Measurements from ENCODE around the gene TERT. TPM values are rescaled to one million over a fixed set of nuclear protein-coding genes. Genes with fewer than 3 reads are reported as not detected.

The TERT gene
- total and polyA plus RNA-seq, 2 experiments from 2014 or later: not detected

DNA sequence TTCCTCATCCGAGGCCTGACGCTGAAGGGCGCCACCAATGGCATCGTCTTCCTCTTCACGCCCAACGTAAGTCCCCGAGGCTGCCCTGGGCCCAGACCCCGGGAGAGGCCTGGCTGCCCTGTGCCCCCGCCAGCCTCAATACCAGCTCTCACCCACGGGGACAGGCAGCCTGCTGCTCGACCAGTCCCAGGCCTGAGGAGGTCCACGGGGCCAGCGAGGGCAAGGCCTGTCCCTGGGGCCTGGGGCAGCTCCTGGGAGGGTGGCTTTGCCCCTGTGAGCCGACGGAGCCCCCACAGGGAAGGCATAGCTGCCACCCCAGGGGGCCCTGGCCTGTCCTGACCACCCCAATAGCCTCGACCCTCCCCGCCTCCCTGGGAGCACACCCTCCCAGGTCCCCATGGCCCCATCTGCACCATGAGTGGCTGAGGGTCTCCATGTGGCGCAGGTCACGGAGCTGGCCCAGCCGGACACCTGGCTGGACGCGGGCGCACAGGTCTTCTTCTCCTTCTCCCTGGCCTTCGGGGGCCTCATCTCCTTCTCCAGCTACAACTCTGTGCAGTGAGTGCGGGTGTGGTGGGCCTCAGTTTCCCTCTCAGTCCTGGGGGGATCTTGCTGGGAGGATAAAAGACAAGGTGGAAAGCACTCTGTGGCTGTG, 81.2 kb downstream of the TERT start:
- in situ Hi-C loops (cut with MboI): no loop called here
- no peaks in the 10 kb centered on the region for H3K79me2 ChIP-seq (ENCODE audit: insufficient read depth)
- H3K36me3 ChIP-seq (ENCODE audit: low read depth): no peaks in the 10 kb centered on the region
- no peak for DNase-seq
- 80 to 81% methylated on average over 24 to 25 of the region's 25 CpGs for WGBS, 2 experiments (ENCODE audit: low coverage in 1 of 2, low lambda C conversion rate in 2 of 2, missing lambda C conversion rate in 2 of 2)
- no peaks in the 10 kb centered on the region for H3K9me2 ChIP-seq (ENCODE audit: insufficient read depth)
- no peak overlapping the region for H3K4me3 ChIP-seq
- no peaks in the 10 kb centered on the region for H3K27me3 ChIP-seq (replicated peaks; ENCODE audit: insufficient read depth)
- H3F3A ChIP-seq (ENCODE audit: insufficient read depth): no peaks in the 10 kb centered on the region
- H3K9me3 ChIP-seq (ENCODE audit: low read depth): no peaks in the 10 kb centered on the region
- no peak overlapping the region for H3K4me2 ChIP-seq (ENCODE audit: unreplicated experiment)
- TF ChIP-seq EZH2phosphoT487 (IDR thresholded peaks at IDR 0.05; ENCODE audit: insufficient read depth, low read depth) (no peak), EZH2 (IDR thresholded peaks at IDR 0.05; ENCODE audit: insufficient read depth, poor library complexity, severe bottlenecking) (no peak)
- no peaks in the 10 kb centered on the region for H4K20me1 ChIP-seq (ENCODE audit: insufficient read depth)
- H2AFZ ChIP-seq: no peak overlapping the region
- no peak overlapping the region for H3K27ac ChIP-seq
- no peak overlapping the region for H3K9ac ChIP-seq
- no peaks in the 10 kb centered on the region for H3K4me1 ChIP-seq (ENCODE audit: insufficient read depth)

DNA sequence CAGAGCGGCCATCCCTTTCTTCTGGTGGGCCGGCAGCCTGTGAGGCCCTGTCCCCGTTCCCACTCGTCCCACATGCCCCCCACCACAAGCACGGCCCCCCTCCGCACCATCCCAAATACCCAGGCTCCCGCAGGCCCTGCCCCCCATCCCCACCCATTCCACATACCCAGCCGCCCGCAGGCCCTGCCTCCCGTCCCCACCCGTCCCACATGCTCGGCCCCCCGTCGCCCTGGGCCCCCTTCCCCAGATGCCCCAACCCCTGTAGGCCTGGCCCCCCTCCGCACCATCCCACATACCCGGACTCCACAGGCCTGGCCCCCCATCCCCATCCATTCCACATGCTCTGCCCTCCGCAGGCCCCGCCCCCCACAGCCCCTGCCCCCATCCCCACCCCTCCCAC, 82.0 kb downstream of the TERT start:
- no peaks in the 10 kb centered on the region for H3K27me3 ChIP-seq (replicated peaks; ENCODE audit: insufficient read depth)
- WGBS, 2 experiments (ENCODE audit: low coverage in 1 of 2, low lambda C conversion rate in 2 of 2, missing lambda C conversion rate in 2 of 2): 75 to 78% methylated on average over 4 to 18 of the region's 18 CpGs
- H3K9me3 ChIP-seq (ENCODE audit: low read depth): no peaks in the 10 kb centered on the region
- H3K79me2 ChIP-seq (ENCODE audit: insufficient read depth): no peaks in the 10 kb centered on the region
- H3K9ac ChIP-seq: no peak overlapping the region
- no peaks in the 10 kb centered on the region for H3K4me1 ChIP-seq (ENCODE audit: insufficient read depth)
- H3K4me2 ChIP-seq (ENCODE audit: unreplicated experiment): no peak overlapping the region
- TF ChIP-seq EZH2phosphoT487 (IDR thresholded peaks at IDR 0.05; ENCODE audit: insufficient read depth, low read depth) (no peak), EZH2 (IDR thresholded peaks at IDR 0.05; ENCODE audit: insufficient read depth, poor library complexity, severe bottlenecking) (no peak)
- H3K36me3 ChIP-seq (ENCODE audit: low read depth): no peaks in the 10 kb centered on the region
- H3K9me2 ChIP-seq (ENCODE audit: insufficient read depth): no peaks in the 10 kb centered on the region
- H4K20me1 ChIP-seq (ENCODE audit: insufficient read depth): no peaks in the 10 kb centered on the region
- DNase-seq: no peak
- in situ Hi-C loops (cut with MboI): no loop called here
- no peak overlapping the region for H2AFZ ChIP-seq
- H3K4me3 ChIP-seq: no peak overlapping the region
- no peak overlapping the region for H3K27ac ChIP-seq
- no peaks in the 10 kb centered on the region for H3F3A ChIP-seq (ENCODE audit: insufficient read depth)

DNA sequence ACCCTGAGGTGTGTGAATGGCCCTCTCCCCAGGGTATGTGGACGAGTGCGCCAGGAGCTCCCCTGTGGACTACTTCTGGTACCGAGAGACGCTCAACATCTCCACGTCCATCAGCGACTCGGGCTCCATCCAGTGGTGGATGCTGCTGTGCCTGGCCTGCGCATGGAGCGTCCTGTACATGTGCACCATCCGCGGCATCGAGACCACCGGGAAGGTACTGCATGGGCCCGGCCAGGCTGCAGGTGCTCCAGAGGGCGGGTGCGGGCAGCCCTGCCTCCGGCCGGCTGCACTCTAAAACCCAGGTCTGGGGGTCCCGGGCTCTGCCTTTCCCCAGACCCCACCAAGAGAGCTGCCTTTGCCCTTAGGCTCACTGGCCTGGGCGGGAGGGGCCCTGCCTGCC, 82.6 kb downstream of the TERT start:
- no peaks in the 10 kb centered on the region for H3K9me3 ChIP-seq (ENCODE audit: low read depth)

DNA sequence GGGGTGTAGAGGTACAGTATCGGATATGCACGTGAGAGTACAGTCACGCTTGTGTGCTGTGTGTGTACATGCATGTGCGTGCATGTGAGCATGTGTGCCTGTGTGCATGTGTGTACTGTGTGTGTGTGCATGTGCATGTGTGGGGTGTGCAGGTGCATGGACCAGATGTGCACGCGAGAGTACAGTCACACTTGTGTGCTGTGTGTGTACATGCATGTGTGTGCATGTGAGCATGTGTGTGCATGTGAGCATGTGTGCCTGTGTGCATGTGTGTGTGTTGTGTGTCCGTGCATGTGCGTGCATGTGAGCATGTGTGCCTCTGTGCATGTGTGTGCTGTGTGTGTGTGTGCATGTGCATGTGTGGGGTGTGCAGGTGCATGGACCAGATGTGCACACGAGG, 83.2 kb downstream of the TERT start:
- Histone ChIP-seq H3K9me2 (ENCODE audit: insufficient read depth) (no peaks in the 10 kb centered on the region), H3K9me3 (ENCODE audit: low read depth) (no peaks in the 10 kb centered on the region), H3K9ac (no peak overlapping the region), H3F3A (ENCODE audit: insufficient read depth) (no peaks in the 10 kb centered on the region), H3K27me3 (replicated peaks; ENCODE audit: insufficient read depth) (peaks cover 4% of the 10 kb centered on the region; the same call in 1 of the 2 replicates), H3K4me2 (ENCODE audit: unreplicated experiment) (no peak overlapping the region), H3K36me3 (ENCODE audit: low read depth) (no peaks in the 10 kb centered on the region), H4K20me1 (ENCODE audit: insufficient read depth) (no peaks in the 10 kb centered on the region), H2AFZ (no peak overlapping the region), H3K4me1 (ENCODE audit: insufficient read depth) (no peaks in the 10 kb centered on the region), H3K4me3 (no peak overlapping the region), H3K27ac (no peak overlapping the region), H3K79me2 (ENCODE audit: insufficient read depth) (no peaks in the 10 kb centered on the region)
- in situ Hi-C loops (cut with MboI): no loop called here
- TF ChIP-seq EZH2 (IDR thresholded peaks at IDR 0.05; ENCODE audit: insufficient read depth, poor library complexity, severe bottlenecking) (no peak), EZH2phosphoT487 (IDR thresholded peaks at IDR 0.05; ENCODE audit: insufficient read depth, low read depth) (no peak)
- 81 to 83% methylated on average over 9 of the region's 9 CpGs for WGBS, 2 experiments (ENCODE audit: low coverage in 1 of 2, low lambda C conversion rate in 2 of 2, missing lambda C conversion rate in 2 of 2)
- no peak for DNase-seq

More for the DNA sequence above, 82.6 kb downstream of the TERT start:
- Histone ChIP-seq H4K20me1 (ENCODE audit: insufficient read depth) (no peaks in the 10 kb centered on the region), H3K9me2 (ENCODE audit: insufficient read depth) (no peaks in the 10 kb centered on the region), H3K4me3 (no peak overlapping the region), H3K79me2 (ENCODE audit: insufficient read depth) (no peaks in the 10 kb centered on the region), H3K9ac (no peak overlapping the region), H3K36me3 (ENCODE audit: low read depth) (no peaks in the 10 kb centered on the region), H3K27me3 (replicated peaks; ENCODE audit: insufficient read depth) (peaks cover 4% of the 10 kb centered on the region; the same call in 1 of the 2 replicates), H3K27ac (no peak overlapping the region), H3F3A (ENCODE audit: insufficient read depth) (no peaks in the 10 kb centered on the region), H2AFZ (no peak overlapping the region), H3K4me1 (ENCODE audit: insufficient read depth) (no peaks in the 10 kb centered on the region), H3K4me2 (ENCODE audit: unreplicated experiment) (no peak overlapping the region)
- TF ChIP-seq EZH2 (IDR thresholded peaks at IDR 0.05; ENCODE audit: insufficient read depth, poor library complexity, severe bottlenecking): no peak
- no peak for TF ChIP-seq EZH2phosphoT487 (IDR thresholded peaks at IDR 0.05; ENCODE audit: insufficient read depth, low read depth)
- in situ Hi-C loops (cut with MboI): no loop called here
- DNase-seq: no peak
- 79 to 84% methylated on average over 16 to 20 of the region's 20 CpGs for WGBS, 2 experiments (ENCODE audit: low coverage in 1 of 2, low lambda C conversion rate in 2 of 2, missing lambda C conversion rate in 2 of 2)
